ENCODE data around the gene AFF2.

GRCh38 chrX:148825696-148826095, 325.3 kb downstream of the AFF2 start:
- TF ChIP-seq, protein P1, sequence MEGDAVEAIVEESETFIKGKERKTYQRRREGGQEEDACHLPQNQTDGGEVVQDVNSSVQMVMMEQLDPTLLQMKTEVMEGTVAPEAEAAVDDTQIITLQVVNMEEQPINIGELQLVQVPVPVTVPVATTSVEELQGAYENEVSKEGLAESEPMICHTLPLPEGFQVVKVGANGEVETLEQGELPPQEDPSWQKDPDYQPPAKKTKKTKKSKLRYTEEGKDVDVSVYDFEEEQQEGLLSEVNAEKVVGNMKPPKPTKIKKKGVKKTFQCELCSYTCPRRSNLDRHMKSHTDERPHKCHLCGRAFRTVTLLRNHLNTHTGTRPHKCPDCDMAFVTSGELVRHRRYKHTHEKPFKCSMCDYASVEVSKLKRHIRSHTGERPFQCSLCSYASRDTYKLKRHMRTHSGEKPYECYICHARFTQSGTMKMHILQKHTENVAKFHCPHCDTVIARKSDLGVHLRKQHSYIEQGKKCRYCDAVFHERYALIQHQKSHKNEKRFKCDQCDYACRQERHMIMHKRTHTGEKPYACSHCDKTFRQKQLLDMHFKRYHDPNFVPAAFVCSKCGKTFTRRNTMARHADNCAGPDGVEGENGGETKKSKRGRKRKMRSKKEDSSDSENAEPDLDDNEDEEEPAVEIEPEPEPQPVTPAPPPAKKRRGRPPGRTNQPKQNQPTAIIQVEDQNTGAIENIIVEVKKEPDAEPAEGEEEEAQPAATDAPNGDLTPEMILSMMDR (IDR thresholded peaks at IDR 0.05): no peak
- no peak for TF ChIP-seq POLR2A (IDR thresholded peaks at IDR 0.05)

Data from testis (tissue), 2 donors.